Gastrocnemius medialis (tissue), 4 donors: ENCODE data around the gene TBCK.

Source experiments
- CTCF ChIP-seq, 5 experiments: fragments of 450-650 bp in 3 of 5; fragments of 200-600 bp in 2 of 5; sonication (generic) in 2 of 5; IDR thresholded peaks in 4 of 5; conservative IDR thresholded peaks in 1 of 5; 1 replicate in 4 of 5; 2 replicates in 1 of 5; pipeline ENCODE4 v1.5.1; 2016 to 2019; ENCODE audit warnings: antibody characterized with exemption in 5 of 5, mild to moderate bottlenecking in 3 of 5, moderate library complexity in 3 of 5
- POLR2A ChIP-seq, 2 donors: fragments of 450-650 bp; IDR thresholded peaks; one replicate each; pipeline ENCODE4 v1.6.1; 2017; ENCODE audit warnings: antibody characterized with exemption in 2 of 2, mild to moderate bottlenecking in 2 of 2, moderate library complexity in 2 of 2

DNA sequence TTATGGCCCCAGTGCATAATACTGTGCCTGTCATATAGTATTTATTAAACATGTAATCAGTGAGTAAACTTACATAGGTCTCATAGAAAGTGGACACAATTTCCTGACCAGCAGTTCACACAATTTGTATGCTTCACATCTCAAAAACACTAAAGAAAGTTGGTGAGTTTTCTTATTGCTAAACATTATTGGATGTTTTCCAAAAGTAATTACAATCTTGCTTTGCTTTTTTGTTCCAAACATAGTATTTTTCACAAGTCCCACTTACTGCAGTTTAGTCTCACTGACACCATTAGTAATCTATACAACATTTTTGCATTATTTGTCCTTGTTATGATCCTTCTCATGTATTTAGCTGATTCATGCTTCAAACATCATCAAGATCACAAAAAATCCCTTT, 132.5 kb downstream of the TBCK start:
- TF ChIP-seq POLR2A (IDR thresholded peaks at IDR 0.05) (no peak), CTCF (IDR thresholded peaks at IDR 0.05 in 4 of 5, conservative IDR thresholded peaks at IDR 0.05 in 1 of 5) (no peak)
